ENCODE results near the gene EDARADD.

DNA sequence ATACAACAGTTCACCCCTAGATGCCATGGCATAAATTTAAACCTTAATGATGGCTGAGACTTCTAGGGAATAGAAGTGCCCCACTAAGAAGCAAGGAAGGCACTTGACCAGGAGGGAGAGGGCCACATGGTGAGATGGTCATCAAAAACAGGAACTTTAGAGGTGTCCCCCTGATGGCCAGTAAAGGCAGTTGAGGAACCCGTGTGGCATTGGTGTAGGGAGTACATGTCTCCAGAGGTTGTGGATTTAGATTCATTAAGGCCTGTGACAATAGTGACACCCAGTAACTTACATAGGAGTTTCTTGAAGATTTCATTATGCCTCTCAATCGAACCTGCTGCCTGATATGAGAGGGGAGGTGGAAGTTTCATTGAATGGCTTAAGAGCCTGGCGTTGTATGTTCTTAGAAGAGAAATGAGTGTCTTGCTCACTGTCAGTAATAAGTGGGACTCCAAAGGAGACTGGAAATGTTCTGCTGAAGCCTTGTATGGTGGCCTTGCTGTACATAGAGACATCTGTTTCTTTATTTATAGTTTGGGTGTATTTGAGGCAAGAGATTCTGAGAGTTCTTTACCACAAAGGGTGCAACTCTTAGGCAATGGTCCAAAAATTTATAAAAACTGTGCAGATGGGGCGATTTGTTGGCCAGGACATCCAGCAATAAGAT, 27.9 kb downstream of the EDARADD start:
- TF ChIP-seq POLR2A (IDR thresholded peaks at IDR 0.05) = no peak
- TF ChIP-seq, protein P1, sequence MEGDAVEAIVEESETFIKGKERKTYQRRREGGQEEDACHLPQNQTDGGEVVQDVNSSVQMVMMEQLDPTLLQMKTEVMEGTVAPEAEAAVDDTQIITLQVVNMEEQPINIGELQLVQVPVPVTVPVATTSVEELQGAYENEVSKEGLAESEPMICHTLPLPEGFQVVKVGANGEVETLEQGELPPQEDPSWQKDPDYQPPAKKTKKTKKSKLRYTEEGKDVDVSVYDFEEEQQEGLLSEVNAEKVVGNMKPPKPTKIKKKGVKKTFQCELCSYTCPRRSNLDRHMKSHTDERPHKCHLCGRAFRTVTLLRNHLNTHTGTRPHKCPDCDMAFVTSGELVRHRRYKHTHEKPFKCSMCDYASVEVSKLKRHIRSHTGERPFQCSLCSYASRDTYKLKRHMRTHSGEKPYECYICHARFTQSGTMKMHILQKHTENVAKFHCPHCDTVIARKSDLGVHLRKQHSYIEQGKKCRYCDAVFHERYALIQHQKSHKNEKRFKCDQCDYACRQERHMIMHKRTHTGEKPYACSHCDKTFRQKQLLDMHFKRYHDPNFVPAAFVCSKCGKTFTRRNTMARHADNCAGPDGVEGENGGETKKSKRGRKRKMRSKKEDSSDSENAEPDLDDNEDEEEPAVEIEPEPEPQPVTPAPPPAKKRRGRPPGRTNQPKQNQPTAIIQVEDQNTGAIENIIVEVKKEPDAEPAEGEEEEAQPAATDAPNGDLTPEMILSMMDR (IDR thresholded peaks at IDR 0.05) = no peak
